Measurements from ENCODE around the gene ABCB8. TPM values are rescaled to one million over a fixed set of nuclear protein-coding genes. Genes with fewer than 3 reads are reported as not detected.
A peak's percentile ranks its signal among the peaks of the same experiment; 100 is the strongest.

Gene ABCB8
- total and polyA plus RNA-seq, 9 of the 15 experiments (the other 6 are each of a cell fraction or from before 2014, with no cell fraction given), result 7.6 to 106 (median 36.3) TPM

DNA sequence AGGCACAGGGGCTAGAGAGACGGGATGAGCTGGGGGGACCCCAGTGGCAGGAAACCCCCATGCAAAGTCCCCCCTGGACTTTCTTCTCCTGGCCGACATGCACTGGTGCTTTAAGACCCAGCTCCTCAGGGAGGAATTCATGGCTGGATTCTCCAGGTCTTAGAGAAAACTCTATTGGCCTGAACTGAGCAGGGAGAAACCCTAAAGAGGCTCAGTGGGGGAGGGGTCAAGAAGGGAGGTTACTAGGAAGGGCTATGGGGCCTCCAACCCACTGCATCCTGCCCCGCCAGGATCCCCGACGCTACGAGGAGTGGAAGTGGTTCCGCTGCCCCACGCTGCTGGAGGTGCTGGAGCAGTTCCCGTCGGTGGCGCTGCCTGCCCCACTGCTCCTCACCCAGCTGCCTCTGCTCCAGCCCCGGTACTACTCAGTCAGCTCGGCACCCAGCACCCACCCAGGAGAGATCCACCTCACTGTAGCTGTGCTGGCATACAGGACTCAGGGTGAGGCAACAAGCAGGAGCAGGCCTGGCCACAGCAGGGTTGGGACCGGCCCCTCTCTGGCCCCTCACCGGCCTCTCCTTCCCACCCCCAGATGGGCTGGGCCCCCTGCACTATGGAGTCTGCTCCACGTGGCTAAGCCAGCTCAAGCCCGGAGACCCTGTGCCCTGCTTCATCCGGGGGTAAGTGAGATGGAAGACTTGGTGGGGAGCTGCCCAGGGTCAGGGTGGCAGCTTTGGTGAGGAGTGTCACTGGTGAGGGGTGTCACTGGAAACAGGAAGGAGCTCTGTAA is 17.7 kb upstream of the ABCB8 start (continued):
- TF ChIP-seq KDM4B (IDR thresholded peaks at IDR 0.05; ENCODE audit: borderline replicate concordance in 2 of 2, low read depth in 1 of 2), result peak in 1 of 2 experiments; percentile 55; a peak in 1 of 4 replicates
- TF ChIP-seq CHD2 (IDR thresholded peaks at IDR 0.05; ENCODE audit: low read depth, low read length), result peak; percentile 43
- TF ChIP-seq NONO (IDR thresholded peaks at IDR 0.05; ENCODE audit: low read depth in 2 of 2, low read length in 1 of 2), result no peak
- peak; percentile 48 for TF ChIP-seq EP300 (IDR thresholded peaks at IDR 0.05; ENCODE audit: low read length)
- peak; percentile 17; the same call in 1 of the 2 replicates for TF ChIP-seq MYNN (IDR thresholded peaks at IDR 0.05)
- no peak for TF ChIP-seq MYNN (CRISPR knock-in tag; IDR thresholded peaks at IDR 0.05)
- TF ChIP-seq SRSF1 (IDR thresholded peaks at IDR 0.05; ENCODE audit: low read depth, low read length), result no peak
- TF ChIP-seq ZNF175 (CRISPR knock-in tag; IDR thresholded peaks at IDR 0.05; ENCODE audit: low read depth), result no peak
- TF ChIP-seq TCF15 (CRISPR knock-in tag; IDR thresholded peaks at IDR 0.05), result no peak
- 0 out of 2 replicates have a peak, but pooled peaks have one; percentile 21 for TF ChIP-seq BCL6 (CRISPR knock-in tag; IDR thresholded peaks at IDR 0.05)
- no peak for TF ChIP-seq NFYB (IDR thresholded peaks at IDR 0.05; ENCODE audit: extremely low read depth, insufficient read length)
- no peak for TF ChIP-seq YBX1 (IDR thresholded peaks at IDR 0.05)
- no peak for TF ChIP-seq RFX7 (CRISPR knock-in tag; IDR thresholded peaks at IDR 0.05)
- TF ChIP-seq RBM39 (optimal IDR thresholded peaks at IDR 0.05; ENCODE audit: low read depth, low read length), result no peak
- TF ChIP-seq HLTF (IDR thresholded peaks at IDR 0.05), result no peak
- TF ChIP-seq EZH2 (IDR thresholded peaks at IDR 0.05; ENCODE audit: borderline replicate concordance, low read depth, low read length), result no peak
- peak; percentile 55 for TF ChIP-seq USF1 (CRISPR knock-in tag; IDR thresholded peaks at IDR 0.05)
- TF ChIP-seq RBFOX2 (IDR thresholded peaks at IDR 0.05; ENCODE audit: low read depth, low read length), result peak; percentile 76
- TF ChIP-seq XRCC3 (IDR thresholded peaks at IDR 0.05), result no peak
- TF ChIP-seq MAFK (IDR thresholded peaks at IDR 0.05; ENCODE audit: low read length), result no peak
- TF ChIP-seq, protein P1, sequence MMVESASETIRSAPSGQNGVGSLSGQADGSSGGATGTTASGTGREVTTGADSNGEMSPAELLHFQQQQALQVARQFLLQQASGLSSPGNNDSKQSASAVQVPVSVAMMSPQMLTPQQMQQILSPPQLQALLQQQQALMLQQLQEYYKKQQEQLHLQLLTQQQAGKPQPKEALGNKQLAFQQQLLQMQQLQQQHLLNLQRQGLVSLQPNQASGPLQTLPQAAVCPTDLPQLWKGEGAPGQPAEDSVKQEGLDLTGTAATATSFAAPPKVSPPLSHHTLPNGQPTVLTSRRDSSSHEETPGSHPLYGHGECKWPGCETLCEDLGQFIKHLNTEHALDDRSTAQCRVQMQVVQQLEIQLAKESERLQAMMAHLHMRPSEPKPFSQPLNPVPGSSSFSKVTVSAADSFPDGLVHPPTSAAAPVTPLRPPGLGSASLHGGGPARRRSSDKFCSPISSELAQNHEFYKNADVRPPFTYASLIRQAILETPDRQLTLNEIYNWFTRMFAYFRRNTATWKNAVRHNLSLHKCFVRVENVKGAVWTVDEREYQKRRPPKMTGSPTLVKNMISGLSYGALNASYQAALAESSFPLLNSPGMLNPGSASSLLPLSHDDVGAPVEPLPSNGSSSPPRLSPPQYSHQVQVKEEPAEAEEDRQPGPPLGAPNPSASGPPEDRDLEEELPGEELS (CRISPR knock-in tag; IDR thresholded peaks at IDR 0.05; ENCODE audit: borderline replicate concordance), result no peak
- TF ChIP-seq, protein P2, sequence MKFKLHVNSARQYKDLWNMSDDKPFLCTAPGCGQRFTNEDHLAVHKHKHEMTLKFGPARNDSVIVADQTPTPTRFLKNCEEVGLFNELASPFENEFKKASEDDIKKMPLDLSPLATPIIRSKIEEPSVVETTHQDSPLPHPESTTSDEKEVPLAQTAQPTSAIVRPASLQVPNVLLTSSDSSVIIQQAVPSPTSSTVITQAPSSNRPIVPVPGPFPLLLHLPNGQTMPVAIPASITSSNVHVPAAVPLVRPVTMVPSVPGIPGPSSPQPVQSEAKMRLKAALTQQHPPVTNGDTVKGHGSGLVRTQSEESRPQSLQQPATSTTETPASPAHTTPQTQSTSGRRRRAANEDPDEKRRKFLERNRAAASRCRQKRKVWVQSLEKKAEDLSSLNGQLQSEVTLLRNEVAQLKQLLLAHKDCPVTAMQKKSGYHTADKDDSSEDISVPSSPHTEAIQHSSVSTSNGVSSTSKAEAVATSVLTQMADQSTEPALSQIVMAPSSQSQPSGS (CRISPR knock-in tag; IDR thresholded peaks at IDR 0.05), result no peak
- no peak for TF ChIP-seq ZNF436 (CRISPR knock-in tag; IDR thresholded peaks at IDR 0.05)
- no peak; the same call in 1 of the 2 replicates for TF ChIP-seq JUND (IDR thresholded peaks at IDR 0.05; ENCODE audit: borderline replicate concordance, low read depth, low read length)
- no peak for TF ChIP-seq JUND (tag; IDR thresholded peaks at IDR 0.05; ENCODE audit: borderline replicate concordance, low read depth, low read length)

Data from K562 (cell line).